Ectodermal cell (in vitro differentiated cells): ENCODE results near the gene CLDN24.
"Not testable (repeated sequence)": the region's sequence is repeated elsewhere in the genome, so short reads cannot be mapped to it uniquely, and the experiment has no call there.

Experiments used
- H3K27ac ChIP-seq: 2 replicates; pipeline ENCODE4 v1.7.0; 2013; ENCODE audit warnings: mild to moderate bottlenecking, low read depth, low read length; ENCODE audit not compliant: insufficient read depth, poor library complexity, severe bottlenecking
- H3K27me3 ChIP-seq: 2 replicates; pipeline ENCODE4 v1.7.0; 2013; ENCODE audit warnings: mild to moderate bottlenecking, low read length; ENCODE audit not compliant: insufficient read depth, control insufficient read depth, poor library complexity, severe bottlenecking
- H3K36me3 ChIP-seq: one replicate; pipeline ENCODE4 v1.7.0; 2013; ENCODE audit warnings: low read length; ENCODE audit not compliant: control insufficient read depth, insufficient read depth
- H3K4me1 ChIP-seq: one replicate; pipeline ENCODE4 v1.7.0; 2013; ENCODE audit warnings: low read length; ENCODE audit not compliant: control insufficient read depth, insufficient read depth
- H3K4me3 ChIP-seq: 2 replicates; pipeline ENCODE4 v1.7.0; 2013; ENCODE audit warnings: low read depth, low read length, control low read depth; ENCODE audit not compliant: insufficient read depth
- H3K9me3 ChIP-seq: 2 replicates; pipeline ENCODE4 v1.7.0; 2013; ENCODE audit warnings: mild to moderate bottlenecking, low read length, moderate library complexity; ENCODE audit not compliant: control insufficient read depth
- WGBS, 2 experiments: methylation state at CpG; one replicate each; pipeline ENCODE4 v1.1.7; 2013; ENCODE audit warnings: missing lambda C conversion rate in 2 of 2; 5-methylcytosine and 5-hydroxymethylcytosine counted together

CLDN24 gene

GRCh38 chr4:183324619-183325018, 2.4 kb upstream of the CLDN24 start:
- H3K9me3 ChIP-seq = peaks cover 2% of the 10 kb centered on the region
- no peak overlapping the region for H3K4me3 ChIP-seq
- no peaks in the 10 kb centered on the region for H3K4me1 ChIP-seq
- H3K36me3 ChIP-seq = no peaks in the 10 kb centered on the region
- 93 to 95% methylated on average over 7 of the region's 7 CpGs for WGBS, 2 experiments
- H3K27ac ChIP-seq = no peak overlapping the region
- no peaks in the 10 kb centered on the region for H3K27me3 ChIP-seq

DNA sequence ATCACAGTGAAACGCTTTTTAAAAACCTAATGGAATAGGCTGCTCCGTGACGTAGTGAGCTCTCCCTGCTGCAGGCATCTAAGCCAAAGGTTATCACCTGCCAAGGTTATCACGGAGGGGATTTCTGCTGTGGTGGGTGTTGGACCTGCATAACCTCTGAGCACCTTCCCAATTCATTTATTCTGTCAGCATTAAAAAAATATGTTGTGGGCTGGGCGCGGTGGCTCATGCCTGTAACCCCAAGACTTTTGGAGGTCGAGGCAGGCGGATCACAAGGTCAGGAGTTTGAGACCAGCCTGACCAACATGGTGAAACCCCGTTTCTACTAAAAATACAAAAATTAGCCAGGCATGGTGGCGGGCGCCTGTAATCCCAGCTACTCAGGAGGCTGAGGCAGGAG, 1.8 kb upstream of the CLDN24 start:
- H3K4me1 ChIP-seq, H3K36me3 ChIP-seq, H3K9me3 ChIP-seq, H3K27ac ChIP-seq, H3K27me3 ChIP-seq, H3K4me3 ChIP-seq: not testable (repeated sequence)
- WGBS, 2 experiments = 98 to 99% methylated on average over 11 of the region's 11 CpGs

GRCh38 chr4:183323295-183323694, 1.1 kb upstream of the CLDN24 start:
- 91 to 93% methylated on average over 6 of the region's 6 CpGs for WGBS, 2 experiments
- Histone ChIP-seq H3K4me3 (no peak overlapping the region), H3K9me3 (no peaks in the 10 kb centered on the region), H3K27ac (no peak overlapping the region), H3K4me1 (no peaks in the 10 kb centered on the region), H3K36me3 (no peaks in the 10 kb centered on the region), H3K27me3 (no peaks in the 10 kb centered on the region)

- H3K9me3 ChIP-seq = no peaks in the 10 kb centered on the region
- H3K27ac ChIP-seq = no peak overlapping the region
- H3K4me3 ChIP-seq = no peak overlapping the region
- H3K4me1 ChIP-seq = no peaks in the 10 kb centered on the region
- 94 to 95% methylated on average over 5 of the region's 5 CpGs for WGBS, 2 experiments
- H3K36me3 ChIP-seq = no peaks in the 10 kb centered on the region
- H3K27me3 ChIP-seq = no peaks in the 10 kb centered on the region
Observed at GRCh38 chr4:183321516-183321915, 710 bp downstream of the CLDN24 start.

- no peak overlapping the region for H3K27ac ChIP-seq
Observed at GRCh38 chr4:183321079-183321478, 1.1 kb downstream of the CLDN24 start.

DNA sequence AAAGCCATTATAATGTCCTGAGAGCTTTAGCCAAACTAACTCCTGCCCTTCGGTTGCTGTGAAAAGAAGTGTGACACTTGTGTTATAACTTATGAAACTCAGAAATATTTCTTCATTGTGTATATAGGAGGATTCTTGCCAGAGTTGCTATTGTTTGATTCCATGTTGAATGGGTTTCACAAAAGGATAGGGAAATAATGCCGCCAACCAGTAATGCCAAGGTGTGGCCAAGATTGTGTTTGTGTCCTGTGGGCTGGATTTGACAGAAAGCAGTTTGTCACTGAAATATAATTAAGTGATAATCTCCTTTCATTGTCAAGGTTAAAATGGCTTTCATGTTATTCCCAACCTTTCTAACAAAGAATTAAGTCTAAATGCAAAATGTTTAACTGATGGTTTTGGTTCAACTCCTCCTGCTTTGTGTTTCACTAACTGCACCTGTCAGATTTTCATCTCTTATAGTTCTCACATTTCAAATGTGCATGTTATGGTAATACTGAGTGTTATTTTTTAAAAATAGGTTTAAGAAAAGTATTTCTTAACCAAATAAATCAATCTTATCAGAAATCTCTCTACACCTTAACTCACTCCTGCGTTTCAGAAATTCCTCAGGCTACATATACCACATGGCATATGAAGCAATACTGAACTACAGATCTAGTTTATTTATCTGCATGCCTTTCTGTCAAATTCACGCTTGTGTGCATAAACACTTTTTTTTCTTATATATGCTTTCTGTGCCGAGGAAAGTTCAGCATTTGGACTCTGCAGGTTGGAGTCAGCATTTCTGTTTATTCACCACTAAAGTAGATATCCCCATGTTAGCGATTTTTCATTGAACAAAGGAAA, 1.8 kb downstream of the CLDN24 start, which contains the start of gene CLDN22:
Gene CLDN22, minus strand, starts transcription at position 66 of the 849 bp plus-strand sequence. Its CDS starts 58 bp downstream, at position 8.
- H3K27me3 ChIP-seq = no peaks in the 10 kb centered on the region
- WGBS, 2 experiments = 93 to 96% methylated on average over 6 of the region's 6 CpGs
- H3K27ac ChIP-seq = no peak within 1 kb of the TSS
- H3K36me3 ChIP-seq = no peaks in the 10 kb centered on the region
- no peaks in the 10 kb centered on the region for H3K9me3 ChIP-seq
- H3K4me1 ChIP-seq = no peaks in the 10 kb centered on the region
- H3K4me3 ChIP-seq = no peak within 1 kb of the TSS

More at GRCh38 chr4:183321079-183321478, 1.1 kb downstream of the CLDN24 start:
- 83 to 97% methylated on average over 1 to 2 of the region's 2 CpGs for WGBS, 2 experiments
- Histone ChIP-seq H3K9me3 (no peaks in the 10 kb centered on the region), H3K4me3 (no peak overlapping the region), H3K27me3 (no peaks in the 10 kb centered on the region), H3K4me1 (no peaks in the 10 kb centered on the region), H3K36me3 (no peaks in the 10 kb centered on the region)

DNA sequence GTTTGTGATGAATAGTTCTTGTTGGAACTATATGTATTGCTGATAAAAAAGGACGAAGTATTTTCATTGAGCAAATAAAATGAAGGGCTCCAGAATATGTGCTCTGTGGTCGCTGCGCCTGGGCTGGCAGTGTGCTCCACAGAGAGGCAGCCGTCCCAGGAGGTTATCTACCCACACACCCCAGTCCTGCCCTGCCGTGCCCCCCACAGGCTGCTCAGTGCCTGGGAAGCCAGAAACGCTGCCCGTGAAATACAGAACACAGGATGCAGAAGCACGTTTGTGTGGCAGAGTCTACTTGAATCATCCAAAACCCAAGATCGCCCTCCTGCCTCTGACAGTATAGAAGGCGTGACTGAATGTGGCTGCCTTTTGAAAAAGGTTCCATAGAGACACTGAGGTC, 3.6 kb downstream of the CLDN24 start:
- WGBS, 2 experiments = 93% methylated on average over 10 of the region's 10 CpGs
- Histone ChIP-seq H3K4me1 (no peaks in the 10 kb centered on the region), H3K27me3 (no peaks in the 10 kb centered on the region), H3K4me3 (no peak overlapping the region), H3K27ac (no peak overlapping the region), H3K9me3 (no peaks in the 10 kb centered on the region), H3K36me3 (no peaks in the 10 kb centered on the region)

GRCh38 chr4:183314806-183315205, 7.4 kb downstream of the CLDN24 start:
- WGBS, 2 experiments = 94 to 97% methylated on average over 9 of the region's 9 CpGs
- Histone ChIP-seq H3K9me3 (no peaks in the 10 kb centered on the region), H3K27me3 (no peaks in the 10 kb centered on the region), H3K4me1 (no peaks in the 10 kb centered on the region), H3K4me3 (no peak overlapping the region), H3K27ac (no peak overlapping the region), H3K36me3 (peaks cover 6% of the 10 kb centered on the region)

GRCh38 chr4:183314336-183314735, 7.9 kb downstream of the CLDN24 start:
- no peak overlapping the region for H3K27ac ChIP-seq
- no peaks in the 10 kb centered on the region for H3K27me3 ChIP-seq
- H3K4me3 ChIP-seq = no peak overlapping the region
- 97% methylated on average over 15 of the region's 15 CpGs for WGBS, 2 experiments
- H3K9me3 ChIP-seq = no peaks in the 10 kb centered on the region
- H3K36me3 ChIP-seq = peaks cover 6% of the 10 kb centered on the region
- H3K4me1 ChIP-seq = no peaks in the 10 kb centered on the region

DNA sequence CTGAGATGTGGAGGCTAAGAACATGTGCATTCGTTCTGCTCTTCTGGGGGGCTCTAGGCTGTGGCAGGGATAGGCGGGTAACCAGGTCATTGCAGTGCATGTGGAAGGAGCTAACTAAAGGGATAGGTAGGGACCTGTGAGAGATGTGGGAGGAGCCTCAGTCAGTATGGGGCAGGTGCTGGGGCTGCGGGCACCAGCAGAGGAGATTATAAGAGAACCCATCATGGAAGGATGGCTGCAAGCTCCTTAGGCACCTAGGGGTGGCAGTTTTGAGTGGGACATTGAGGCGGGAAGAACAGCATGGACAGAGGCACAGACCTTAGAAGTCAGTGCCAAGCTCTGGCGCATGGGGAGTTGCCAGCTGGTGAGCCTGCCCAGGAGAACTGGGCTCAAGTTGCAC, 9.4 kb downstream of the CLDN24 start:
- Histone ChIP-seq H3K4me1 (no peaks in the 10 kb centered on the region), H3K36me3 (peaks cover 6% of the 10 kb centered on the region), H3K27ac (no peak overlapping the region), H3K4me3 (no peak overlapping the region), H3K9me3 (no peaks in the 10 kb centered on the region), H3K27me3 (no peaks in the 10 kb centered on the region)
- WGBS, 2 experiments = 94 to 96% methylated on average over 5 of the region's 5 CpGs
